VCaP (cell line): ENCODE results near the gene PLA2G4C.

ENCODE experiments used
- H3K27ac ChIP-seq: fragments of 450-650 bp; 2 replicates; pipeline ENCODE4 v1.5.1; 2017
- TF ChIP-seq, protein P1 (sequence below): fragments of 450-650 bp; conservative IDR thresholded peaks from 2 replicates; pipeline ENCODE4 v1.5.1; 2017; ENCODE audit warnings: mild to moderate bottlenecking, moderate library complexity

Gene PLA2G4C

DNA sequence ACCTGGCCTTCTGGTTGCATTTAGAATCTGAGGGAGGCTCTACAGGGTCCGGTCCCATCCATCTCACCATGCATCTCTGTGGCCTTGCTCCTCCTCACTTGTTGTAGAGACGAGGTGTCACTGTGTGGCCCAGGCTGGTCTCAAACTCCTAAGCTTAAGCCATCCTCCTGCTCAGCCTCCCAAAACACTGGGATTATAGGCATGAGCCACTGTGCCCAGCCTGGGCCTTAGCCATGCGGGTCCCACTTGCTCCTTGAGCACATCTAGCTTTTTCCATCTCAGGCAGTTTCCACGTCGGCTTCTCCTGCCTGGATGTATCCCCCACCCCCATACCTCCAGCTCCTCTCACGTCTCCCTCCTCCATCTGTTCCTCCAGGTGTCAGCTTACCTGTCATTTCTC is 106.4 kb downstream of the PLA2G4C start:
- no peak overlapping the region for H3K27ac ChIP-seq
- TF ChIP-seq, protein P1, sequence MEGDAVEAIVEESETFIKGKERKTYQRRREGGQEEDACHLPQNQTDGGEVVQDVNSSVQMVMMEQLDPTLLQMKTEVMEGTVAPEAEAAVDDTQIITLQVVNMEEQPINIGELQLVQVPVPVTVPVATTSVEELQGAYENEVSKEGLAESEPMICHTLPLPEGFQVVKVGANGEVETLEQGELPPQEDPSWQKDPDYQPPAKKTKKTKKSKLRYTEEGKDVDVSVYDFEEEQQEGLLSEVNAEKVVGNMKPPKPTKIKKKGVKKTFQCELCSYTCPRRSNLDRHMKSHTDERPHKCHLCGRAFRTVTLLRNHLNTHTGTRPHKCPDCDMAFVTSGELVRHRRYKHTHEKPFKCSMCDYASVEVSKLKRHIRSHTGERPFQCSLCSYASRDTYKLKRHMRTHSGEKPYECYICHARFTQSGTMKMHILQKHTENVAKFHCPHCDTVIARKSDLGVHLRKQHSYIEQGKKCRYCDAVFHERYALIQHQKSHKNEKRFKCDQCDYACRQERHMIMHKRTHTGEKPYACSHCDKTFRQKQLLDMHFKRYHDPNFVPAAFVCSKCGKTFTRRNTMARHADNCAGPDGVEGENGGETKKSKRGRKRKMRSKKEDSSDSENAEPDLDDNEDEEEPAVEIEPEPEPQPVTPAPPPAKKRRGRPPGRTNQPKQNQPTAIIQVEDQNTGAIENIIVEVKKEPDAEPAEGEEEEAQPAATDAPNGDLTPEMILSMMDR: no peak

DNA sequence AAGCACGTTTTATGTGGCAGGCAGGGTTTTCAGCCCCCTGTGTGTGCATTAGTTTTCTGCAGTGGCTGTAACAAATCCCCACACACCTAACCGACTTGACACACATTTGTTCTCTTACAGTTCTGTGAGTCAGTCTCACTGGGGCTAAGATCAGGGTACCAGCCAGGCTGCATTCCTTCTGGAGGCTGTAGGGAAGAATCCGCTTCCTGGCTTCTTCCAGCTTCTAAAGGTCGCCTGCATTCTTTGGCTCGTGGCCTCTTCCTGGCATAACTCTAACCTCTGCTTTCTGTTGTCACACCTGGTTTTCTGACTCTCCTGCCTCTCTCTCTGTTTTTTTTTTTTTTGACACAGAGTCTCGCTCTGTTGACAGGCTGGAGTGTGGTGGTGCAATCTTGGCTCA is 109.8 kb downstream of the PLA2G4C start:
- no peak overlapping the region for H3K27ac ChIP-seq
- TF ChIP-seq, protein P1: no peak

DNA sequence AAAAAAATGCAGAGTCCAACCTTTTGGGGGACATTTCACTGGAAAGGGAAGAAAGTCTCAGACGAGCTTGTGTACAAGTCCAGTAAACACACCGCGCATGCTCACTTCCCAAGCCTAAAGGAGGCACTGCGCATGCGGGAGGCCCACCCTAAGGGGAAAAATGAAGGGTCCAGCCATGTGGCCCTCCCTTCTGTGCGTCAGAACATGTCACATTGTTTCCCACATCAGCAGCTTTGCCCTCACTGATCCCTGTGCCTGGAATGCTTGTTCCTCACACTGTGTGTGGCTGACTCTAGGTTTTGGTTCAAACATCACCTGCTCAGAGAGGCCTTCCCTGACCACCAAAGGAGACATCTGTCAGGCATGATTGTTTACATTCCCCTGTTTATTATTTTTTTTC is 111.8 kb downstream of the PLA2G4C start:
- no peak overlapping the region for H3K27ac ChIP-seq
- TF ChIP-seq, protein P1: no peak
